Measurements from ENCODE around the gene TMOD4. TPM values are rescaled to one million over a fixed set of nuclear protein-coding genes. Genes with fewer than 3 reads are reported as not detected.
A peak's percentile ranks its signal among the peaks of the same experiment; 100 is the strongest.

Gene TMOD4
- total and polyA plus RNA-seq, 2 of the 13 experiments (the other 11 are each of a cell fraction or from before 2014, with no cell fraction given) = 0.66 TPM; not detected in 1

DNA sequence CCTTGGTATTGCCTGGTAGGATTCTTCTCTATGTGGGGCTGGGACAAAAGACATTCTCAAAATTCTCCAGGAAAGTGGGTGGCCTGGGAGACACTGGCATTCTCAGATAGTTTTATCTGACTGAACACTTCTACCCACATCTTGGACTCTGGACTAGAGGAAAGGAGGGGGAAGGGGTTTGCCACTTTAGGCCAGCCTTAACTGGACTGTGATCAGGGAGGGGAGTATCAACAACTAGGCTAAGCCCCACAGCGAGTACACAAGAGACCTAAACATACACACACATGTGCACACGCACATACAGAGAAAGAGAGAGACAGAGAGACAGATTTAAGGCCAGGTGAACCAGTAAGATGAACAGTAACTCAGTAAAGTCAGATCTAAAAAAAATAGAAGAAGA is 28.1 kb downstream of the TMOD4 start (continued):
- TF ChIP-seq ZNF124 (CRISPR knock-in tag; IDR thresholded peaks at IDR 0.05) = no peak
- 0 out of 2 replicates have a peak, but pooled peaks have one; percentile 40 for TF ChIP-seq KDM6A (CRISPR knock-in tag; IDR thresholded peaks at IDR 0.05; ENCODE audit: low read depth)
- TF ChIP-seq, protein P1, sequence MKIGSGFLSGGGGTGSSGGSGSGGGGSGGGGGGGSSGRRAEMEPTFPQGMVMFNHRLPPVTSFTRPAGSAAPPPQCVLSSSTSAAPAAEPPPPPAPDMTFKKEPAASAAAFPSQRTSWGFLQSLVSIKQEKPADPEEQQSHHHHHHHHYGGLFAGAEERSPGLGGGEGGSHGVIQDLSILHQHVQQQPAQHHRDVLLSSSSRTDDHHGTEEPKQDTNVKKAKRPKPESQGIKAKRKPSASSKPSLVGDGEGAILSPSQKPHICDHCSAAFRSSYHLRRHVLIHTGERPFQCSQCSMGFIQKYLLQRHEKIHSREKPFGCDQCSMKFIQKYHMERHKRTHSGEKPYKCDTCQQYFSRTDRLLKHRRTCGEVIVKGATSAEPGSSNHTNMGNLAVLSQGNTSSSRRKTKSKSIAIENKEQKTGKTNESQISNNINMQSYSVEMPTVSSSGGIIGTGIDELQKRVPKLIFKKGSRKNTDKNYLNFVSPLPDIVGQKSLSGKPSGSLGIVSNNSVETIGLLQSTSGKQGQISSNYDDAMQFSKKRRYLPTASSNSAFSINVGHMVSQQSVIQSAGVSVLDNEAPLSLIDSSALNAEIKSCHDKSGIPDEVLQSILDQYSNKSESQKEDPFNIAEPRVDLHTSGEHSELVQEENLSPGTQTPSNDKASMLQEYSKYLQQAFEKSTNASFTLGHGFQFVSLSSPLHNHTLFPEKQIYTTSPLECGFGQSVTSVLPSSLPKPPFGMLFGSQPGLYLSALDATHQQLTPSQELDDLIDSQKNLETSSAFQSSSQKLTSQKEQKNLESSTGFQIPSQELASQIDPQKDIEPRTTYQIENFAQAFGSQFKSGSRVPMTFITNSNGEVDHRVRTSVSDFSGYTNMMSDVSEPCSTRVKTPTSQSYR (CRISPR knock-in tag; IDR thresholded peaks at IDR 0.05; ENCODE audit: borderline replicate concordance) = peak; percentile 56; the same call in 1 of the 2 replicates
- TF ChIP-seq SP2 (CRISPR knock-in tag; IDR thresholded peaks at IDR 0.05) = no peak
- TF ChIP-seq BORCS8-MEF2B (CRISPR knock-in tag; IDR thresholded peaks at IDR 0.05) = no peak
- no peak for TF ChIP-seq NFE2 (CRISPR knock-in tag; IDR thresholded peaks at IDR 0.05)
- no peak for TF ChIP-seq ZNF343 (CRISPR knock-in tag; IDR thresholded peaks at IDR 0.05)
- TF ChIP-seq, protein P2, sequence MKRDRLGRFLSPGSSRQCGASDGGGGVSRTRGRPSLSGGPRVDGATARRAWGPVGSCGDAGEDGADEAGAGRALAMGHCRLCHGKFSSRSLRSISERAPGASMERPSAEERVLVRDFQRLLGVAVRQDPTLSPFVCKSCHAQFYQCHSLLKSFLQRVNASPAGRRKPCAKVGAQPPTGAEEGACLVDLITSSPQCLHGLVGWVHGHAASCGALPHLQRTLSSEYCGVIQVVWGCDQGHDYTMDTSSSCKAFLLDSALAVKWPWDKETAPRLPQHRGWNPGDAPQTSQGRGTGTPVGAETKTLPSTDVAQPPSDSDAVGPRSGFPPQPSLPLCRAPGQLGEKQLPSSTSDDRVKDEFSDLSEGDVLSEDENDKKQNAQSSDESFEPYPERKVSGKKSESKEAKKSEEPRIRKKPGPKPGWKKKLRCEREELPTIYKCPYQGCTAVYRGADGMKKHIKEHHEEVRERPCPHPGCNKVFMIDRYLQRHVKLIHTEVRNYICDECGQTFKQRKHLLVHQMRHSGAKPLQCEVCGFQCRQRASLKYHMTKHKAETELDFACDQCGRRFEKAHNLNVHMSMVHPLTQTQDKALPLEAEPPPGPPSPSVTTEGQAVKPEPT (CRISPR knock-in tag; IDR thresholded peaks at IDR 0.05; ENCODE audit: low read depth) = no peak
- TF ChIP-seq FOXK1 (CRISPR knock-in tag; IDR thresholded peaks at IDR 0.05; ENCODE audit: borderline replicate concordance, low read depth) = peak; percentile 55; the same call in 1 of the 2 replicates
- TF ChIP-seq, protein P3, sequence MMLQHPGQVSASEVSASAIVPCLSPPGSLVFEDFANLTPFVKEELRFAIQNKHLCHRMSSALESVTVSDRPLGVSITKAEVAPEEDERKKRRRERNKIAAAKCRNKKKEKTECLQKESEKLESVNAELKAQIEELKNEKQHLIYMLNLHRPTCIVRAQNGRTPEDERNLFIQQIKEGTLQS (CRISPR knock-in tag; IDR thresholded peaks at IDR 0.05) = no peak
- TF ChIP-seq, protein P4, sequence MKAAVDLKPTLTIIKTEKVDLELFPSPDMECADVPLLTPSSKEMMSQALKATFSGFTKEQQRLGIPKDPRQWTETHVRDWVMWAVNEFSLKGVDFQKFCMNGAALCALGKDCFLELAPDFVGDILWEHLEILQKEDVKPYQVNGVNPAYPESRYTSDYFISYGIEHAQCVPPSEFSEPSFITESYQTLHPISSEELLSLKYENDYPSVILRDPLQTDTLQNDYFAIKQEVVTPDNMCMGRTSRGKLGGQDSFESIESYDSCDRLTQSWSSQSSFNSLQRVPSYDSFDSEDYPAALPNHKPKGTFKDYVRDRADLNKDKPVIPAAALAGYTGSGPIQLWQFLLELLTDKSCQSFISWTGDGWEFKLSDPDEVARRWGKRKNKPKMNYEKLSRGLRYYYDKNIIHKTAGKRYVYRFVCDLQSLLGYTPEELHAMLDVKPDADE (CRISPR knock-in tag; IDR thresholded peaks at IDR 0.05) = no peak
- TF ChIP-seq PPARG (CRISPR knock-in tag; conservative IDR thresholded peaks at IDR 0.05) = no peak
- no peak for TF ChIP-seq NONO (IDR thresholded peaks at IDR 0.05)
- 0 out of 2 replicates have a peak, but pooled peaks have one; percentile 32 for TF ChIP-seq NONO (CRISPR knock-in tag; conservative IDR thresholded peaks at IDR 0.05)
- TF ChIP-seq, protein P5, sequence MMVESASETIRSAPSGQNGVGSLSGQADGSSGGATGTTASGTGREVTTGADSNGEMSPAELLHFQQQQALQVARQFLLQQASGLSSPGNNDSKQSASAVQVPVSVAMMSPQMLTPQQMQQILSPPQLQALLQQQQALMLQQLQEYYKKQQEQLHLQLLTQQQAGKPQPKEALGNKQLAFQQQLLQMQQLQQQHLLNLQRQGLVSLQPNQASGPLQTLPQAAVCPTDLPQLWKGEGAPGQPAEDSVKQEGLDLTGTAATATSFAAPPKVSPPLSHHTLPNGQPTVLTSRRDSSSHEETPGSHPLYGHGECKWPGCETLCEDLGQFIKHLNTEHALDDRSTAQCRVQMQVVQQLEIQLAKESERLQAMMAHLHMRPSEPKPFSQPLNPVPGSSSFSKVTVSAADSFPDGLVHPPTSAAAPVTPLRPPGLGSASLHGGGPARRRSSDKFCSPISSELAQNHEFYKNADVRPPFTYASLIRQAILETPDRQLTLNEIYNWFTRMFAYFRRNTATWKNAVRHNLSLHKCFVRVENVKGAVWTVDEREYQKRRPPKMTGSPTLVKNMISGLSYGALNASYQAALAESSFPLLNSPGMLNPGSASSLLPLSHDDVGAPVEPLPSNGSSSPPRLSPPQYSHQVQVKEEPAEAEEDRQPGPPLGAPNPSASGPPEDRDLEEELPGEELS (CRISPR knock-in tag; IDR thresholded peaks at IDR 0.05) = peak; percentile 49; the same call in 1 of the 2 replicates
- TF ChIP-seq THYN1 (CRISPR knock-in tag; IDR thresholded peaks at IDR 0.05; ENCODE audit: borderline replicate concordance, low read depth) = no peak
- TF ChIP-seq ZNF160 (CRISPR knock-in tag; IDR thresholded peaks at IDR 0.05) = no peak
- no peak for TF ChIP-seq ZNF780A (CRISPR knock-in tag; IDR thresholded peaks at IDR 0.05)
- no peak for TF ChIP-seq ZNF564 (CRISPR knock-in tag; IDR thresholded peaks at IDR 0.05)
- TF ChIP-seq, protein P6, sequence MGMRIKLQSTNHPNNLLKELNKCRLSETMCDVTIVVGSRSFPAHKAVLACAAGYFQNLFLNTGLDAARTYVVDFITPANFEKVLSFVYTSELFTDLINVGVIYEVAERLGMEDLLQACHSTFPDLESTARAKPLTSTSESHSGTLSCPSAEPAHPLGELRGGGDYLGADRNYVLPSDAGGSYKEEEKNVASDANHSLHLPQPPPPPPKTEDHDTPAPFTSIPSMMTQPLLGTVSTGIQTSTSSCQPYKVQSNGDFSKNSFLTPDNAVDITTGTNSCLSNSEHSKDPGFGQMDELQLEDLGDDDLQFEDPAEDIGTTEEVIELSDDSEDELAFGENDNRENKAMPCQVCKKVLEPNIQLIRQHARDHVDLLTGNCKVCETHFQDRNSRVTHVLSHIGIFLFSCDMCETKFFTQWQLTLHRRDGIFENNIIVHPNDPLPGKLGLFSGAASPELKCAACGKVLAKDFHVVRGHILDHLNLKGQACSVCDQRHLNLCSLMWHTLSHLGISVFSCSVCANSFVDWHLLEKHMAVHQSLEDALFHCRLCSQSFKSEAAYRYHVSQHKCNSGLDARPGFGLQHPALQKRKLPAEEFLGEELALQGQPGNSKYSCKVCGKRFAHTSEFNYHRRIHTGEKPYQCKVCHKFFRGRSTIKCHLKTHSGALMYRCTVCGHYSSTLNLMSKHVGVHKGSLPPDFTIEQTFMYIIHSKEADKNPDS (CRISPR knock-in tag; IDR thresholded peaks at IDR 0.05) = peak; percentile 93
- no peak for TF ChIP-seq ZNF296 (CRISPR knock-in tag; conservative IDR thresholded peaks at IDR 0.05)

Measured in HepG2 (cell line).